K562 (cell line): ENCODE results near the gene GMPR. TPM values are rescaled to one million over a fixed set of nuclear protein-coding genes. Genes with fewer than 3 reads are reported as not detected.

Experiments used
- ADNP ChIP-seq: fragments of 200-800 bp; sonication (Bioruptor generic); IDR thresholded peaks from 2 replicates; pipeline ENCODE4 v1.6.1; 2016; ENCODE audit warnings: missing genetic modification characterization, missing compliant biosample characterization
- AFF4 ChIP-seq: sonication (generic); formaldehyde crosslinking; IDR thresholded peaks from 2 replicates; pipeline ENCODE4 v1.8.0; 2023; ENCODE audit warnings: mild to moderate bottlenecking, missing genetic modification reagents
- BDP1 ChIP-seq: IDR thresholded peaks from 3 replicates; pipeline ENCODE4 v1.6.1; 2011; ENCODE audit not compliant: insufficient read length, insufficient read depth
- CREB3L1 ChIP-seq: fragments of 450-650 bp; IDR thresholded peaks from 2 replicates; pipeline ENCODE4 v1.6.1; 2014; ENCODE audit warnings: low read depth, mild to moderate bottlenecking, moderate library complexity, borderline replicate concordance
- CSDE1 ChIP-seq, 2 experiments: fragments of 450-650 bp; IDR thresholded peaks; 2 replicates each; pipeline ENCODE4 v1.6.1; 2016; ENCODE audit warnings: mild to moderate bottlenecking in 1 of 2
- CTCFL ChIP-seq: IDR thresholded peaks from 2 replicates; pipeline ENCODE4 v1.6.1; 2011; ENCODE audit warnings: borderline replicate concordance, low read depth, mild to moderate bottlenecking, moderate library complexity, low read length; ENCODE audit not compliant: insufficient read depth, poor library complexity, severe bottlenecking
- DMBX1 ChIP-seq: fragments of 250-450 bp; sonication (Bioruptor Pico); IDR thresholded peaks from 2 replicates; pipeline ENCODE4 v1.8.0; 2022; ENCODE audit warnings: inconsistent platforms, mild to moderate bottlenecking, moderate library complexity, borderline replicate concordance
- GTF2A2 ChIP-seq: IDR thresholded peaks from 2 replicates; pipeline ENCODE4 v1.6.1; 2016; ENCODE audit warnings: mild to moderate bottlenecking, missing genetic modification characterization, missing compliant biosample characterization
- HDGF ChIP-seq: fragments of 450-650 bp; IDR thresholded peaks from 2 replicates; pipeline ENCODE4 v1.6.1; 2016
- MAFK ChIP-seq: IDR thresholded peaks from 2 replicates; pipeline ENCODE4 v1.6.1; 2011; ENCODE audit warnings: low read length, improper control_type of control experiment
- NFRKB ChIP-seq: fragments of 450-650 bp; IDR thresholded peaks from 2 replicates; pipeline ENCODE4 v1.6.1; 2016; ENCODE audit warnings: low read depth
- PHTF2 ChIP-seq: fragments of 250-450 bp; sonication (Bioruptor Pico); IDR thresholded peaks from 2 replicates; pipeline ENCODE4 v1.5.0; 2021; ENCODE audit warnings: mild to moderate bottlenecking
- PTTG1 ChIP-seq: fragments of 450-650 bp; IDR thresholded peaks from 2 replicates; pipeline ENCODE4 v1.6.1; 2016; ENCODE audit warnings: low read depth, mild to moderate bottlenecking, missing genetic modification characterization, missing compliant biosample characterization
- RB1 ChIP-seq: fragments of 450-650 bp; IDR thresholded peaks from 2 replicates; pipeline ENCODE4 v1.6.1; 2017; ENCODE audit warnings: low read depth, mild to moderate bottlenecking
- RBFOX2 ChIP-seq: fragments of 200-400 bp; formaldehyde crosslinking; IDR thresholded peaks from 2 replicates; pipeline ENCODE4 v1.6.1; 2017; ENCODE audit warnings: low read depth, mild to moderate bottlenecking, low read length, moderate library complexity
- RBM34 ChIP-seq: fragments of 200-400 bp; formaldehyde crosslinking; IDR thresholded peaks from 2 replicates; pipeline ENCODE4 v1.6.1; 2018; ENCODE audit warnings: low read length, borderline replicate concordance; ENCODE audit not compliant: insufficient read depth
- TAF15 ChIP-seq: fragments of 200-400 bp; formaldehyde crosslinking; IDR thresholded peaks from 2 replicates; pipeline ENCODE4 v1.6.1; 2017; ENCODE audit warnings: mild to moderate bottlenecking, low read depth, low read length, moderate library complexity
- ZBTB7A ChIP-seq: IDR thresholded peaks from 2 replicates; pipeline ENCODE4 v1.6.1; 2011; ENCODE audit warnings: low read depth, mild to moderate bottlenecking, low read length, moderate library complexity, borderline replicate concordance; ENCODE audit not compliant: control insufficient read depth
- ZNF140 ChIP-seq: fragments of 250-450 bp; sonication (Bioruptor Pico); IDR thresholded peaks from 2 replicates; pipeline ENCODE4 v1.8.0; 2021; ENCODE audit warnings: moderate library complexity, mild to moderate bottlenecking, inconsistent platforms
- ZNF232 ChIP-seq: sonication (generic); formaldehyde crosslinking; IDR thresholded peaks from 2 replicates; pipeline ENCODE4 v1.8.0; 2022; ENCODE audit warnings: mild to moderate bottlenecking, missing genetic modification reagents
- ZNF589 ChIP-seq: fragments of 200-800 bp; sonication (Bioruptor generic); IDR thresholded peaks from 2 replicates; pipeline ENCODE4 v1.6.1; 2016; ENCODE audit warnings: low read depth, missing genetic modification characterization, missing compliant biosample characterization
- ZNF778 ChIP-seq: fragments of 450-650 bp; formaldehyde crosslinking; IDR thresholded peaks from 2 replicates; pipeline ENCODE4 v1.4.0; 2020; ENCODE audit warnings: mild to moderate bottlenecking, moderate library complexity
- polyA plus RNA-seq, 8 experiments: library from polyadenylated mRNA; depleted of rRNA in 4 of 8; stranded (reverse) in 5 of 8; unstranded in 3 of 8; fragments of >200 nt; fragmentation: Nextera tagmentation in 2 of 8; fragmentation: Illumina TruSeq in 1 of 8; extraction: Ambion mirVana in 2 of 8; extraction: Trizol in 1 of 8; gene quantifications; 2 replicates each; pipeline versions ENCODE4 v1.2.1 to v1.2.3, GENCODE V29; 2011 to 2014; ENCODE audit warnings: inconsistent platforms in 1 of 8, missing spikeins in 1 of 8
- total RNA-seq, 7 experiments: library from RNA; depleted of rRNA in 6 of 7; stranded (reverse); fragments of >200 nt in 6 of 7; fragmentation: Illumina TruSeq in 2 of 7; extraction: Trizol in 2 of 7; gene quantifications; 2 replicates each; pipeline versions ENCODE4 v1.2.1 to v1.2.3, GENCODE V29; 2011 to 2021; ENCODE audit warnings: low replicate concordance in 1 of 7

Gene GMPR
- total and polyA plus RNA-seq, 9 of the 15 experiments (the other 6 are each of a cell fraction or from before 2014, with no cell fraction given): 34.6 to 83.7 (median 49.8) TPM

- no peak for TF ChIP-seq CREB3L1
- no peak for TF ChIP-seq PHTF2 (CRISPR knock-in tag)
- no peak for TF ChIP-seq ZBTB7A
- TF ChIP-seq CSDE1 (IDR thresholded peaks at IDR 0.05): no peak
- no peak for TF ChIP-seq BDP1
- no peak for TF ChIP-seq RBM34
- TF ChIP-seq RB1: peak; percentile 59; the same call in 1 of the 2 replicates
- 0 out of 2 replicates have a peak, but pooled peaks have one; percentile 28 for TF ChIP-seq ZNF589
- TF ChIP-seq AFF4 (CRISPR knock-in tag): no peak
- TF ChIP-seq GTF2A2: no peak
- TF ChIP-seq ADNP (tag): 0 out of 2 replicates have a peak, but pooled peaks have one; percentile 31
- no peak for TF ChIP-seq ZNF232 (CRISPR knock-in tag)
- TF ChIP-seq NFRKB: no peak
- no peak for TF ChIP-seq HDGF
- no peak for TF ChIP-seq RBFOX2
- TF ChIP-seq MAFK: 0 out of 2 replicates have a peak, but pooled peaks have one; percentile 11
- peak; percentile 77 for TF ChIP-seq CTCFL
- no peak for TF ChIP-seq TAF15
- no peak for TF ChIP-seq DMBX1
- TF ChIP-seq PTTG1 (tag): no peak
- no peak for TF ChIP-seq ZNF778 (CRISPR knock-in tag)
- no peak for TF ChIP-seq ZNF140 (CRISPR knock-in tag)
Measured at GRCh38 chr6:16331384-16332174, 93.2 kb downstream of the GMPR start (continued).
